ENCODE measurements around the gene HES4. TPM values are rescaled to one million over a fixed set of nuclear protein-coding genes. Genes with fewer than 3 reads are reported as not detected.

HES4 gene
- polyA plus RNA-seq, 1 donor (not counting 4 experiments of a cell fraction or from before 2014, with no cell fraction given): 3.0 TPM

DNA sequence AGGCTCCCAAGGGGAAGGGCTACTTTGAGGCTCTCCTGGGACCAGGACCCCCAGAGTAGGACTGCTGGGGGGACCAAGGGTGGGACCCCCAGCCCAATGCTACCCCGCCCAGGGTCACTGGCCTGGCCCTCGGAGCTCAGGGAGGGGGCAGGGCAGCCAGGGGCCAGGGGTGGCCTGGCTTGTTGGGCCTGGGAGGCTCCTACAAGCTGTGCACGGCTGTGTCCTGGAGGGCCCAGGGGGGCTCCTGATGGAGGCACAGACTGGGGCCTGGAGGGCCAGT lies 2.2 kb downstream of the HES4 start:
- FAIRE-seq: no peak
- Histone ChIP-seq H3K27me3 (ENCODE audit: control insufficient read depth, extremely low read depth, insufficient read depth, low read length) (peaks cover 28% of the 10 kb centered on the region), H3K27ac (ENCODE audit: control insufficient read depth, insufficient read depth, low read length) (no peak overlapping the region), H3K79me2 (ENCODE audit: control insufficient read depth, insufficient read depth, low read length) (no peaks in the 10 kb centered on the region), H3K4me2 (ENCODE audit: control insufficient read depth, extremely low read depth, insufficient read depth, low read depth, low read length) (no peak overlapping the region), H4K20me1 (ENCODE audit: control insufficient read depth, extremely low read depth, insufficient read depth, low read length) (peaks cover 5% of the 10 kb centered on the region), H3K9me1 (ENCODE audit: control insufficient read depth, extremely low read depth, insufficient read depth, low read length) (no peaks in the 10 kb centered on the region), H3K9ac (ENCODE audit: control insufficient read depth, extremely low read depth, insufficient read depth, low read length) (no peak overlapping the region), H3K4me3 (ENCODE audit: control insufficient read depth in 2 of 3, extremely low read depth in 1 of 3, insufficient read depth in 2 of 3, low read depth in 1 of 3, low read length in 3 of 3) (no peak overlapping the region), H3K9me3 (ENCODE audit: control insufficient read depth, low read depth, low read length) (no peaks in the 10 kb centered on the region), H2AFZ (ENCODE audit: control insufficient read depth, low read length) (no peak overlapping the region), H3K36me3 (ENCODE audit: control insufficient read depth in 2 of 2, extremely low read depth in 1 of 2, insufficient read depth in 2 of 2, low read length in 2 of 2) (no peaks in the 10 kb centered on the region), H3K4me1 (ENCODE audit: control insufficient read depth, extremely low read depth, insufficient read depth, low read length) (peaks cover 8% of the 10 kb centered on the region)
- dilution Hi-C loops (cut with MboI; ENCODE audit: extremely low pct_ligation_motif_present, low sequenced_read_pairs): no loop called here
- no peak for DNase-seq (ENCODE audit: low read depth, low spot score)
- no peak for TF ChIP-seq EZH2 (IDR thresholded peaks at IDR 0.05; ENCODE audit: low read length)
- TF ChIP-seq, protein P1, sequence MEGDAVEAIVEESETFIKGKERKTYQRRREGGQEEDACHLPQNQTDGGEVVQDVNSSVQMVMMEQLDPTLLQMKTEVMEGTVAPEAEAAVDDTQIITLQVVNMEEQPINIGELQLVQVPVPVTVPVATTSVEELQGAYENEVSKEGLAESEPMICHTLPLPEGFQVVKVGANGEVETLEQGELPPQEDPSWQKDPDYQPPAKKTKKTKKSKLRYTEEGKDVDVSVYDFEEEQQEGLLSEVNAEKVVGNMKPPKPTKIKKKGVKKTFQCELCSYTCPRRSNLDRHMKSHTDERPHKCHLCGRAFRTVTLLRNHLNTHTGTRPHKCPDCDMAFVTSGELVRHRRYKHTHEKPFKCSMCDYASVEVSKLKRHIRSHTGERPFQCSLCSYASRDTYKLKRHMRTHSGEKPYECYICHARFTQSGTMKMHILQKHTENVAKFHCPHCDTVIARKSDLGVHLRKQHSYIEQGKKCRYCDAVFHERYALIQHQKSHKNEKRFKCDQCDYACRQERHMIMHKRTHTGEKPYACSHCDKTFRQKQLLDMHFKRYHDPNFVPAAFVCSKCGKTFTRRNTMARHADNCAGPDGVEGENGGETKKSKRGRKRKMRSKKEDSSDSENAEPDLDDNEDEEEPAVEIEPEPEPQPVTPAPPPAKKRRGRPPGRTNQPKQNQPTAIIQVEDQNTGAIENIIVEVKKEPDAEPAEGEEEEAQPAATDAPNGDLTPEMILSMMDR (optimal IDR thresholded peaks at IDR 0.05 in 1 of 3, IDR thresholded peaks at IDR 0.05 in 1 of 3, conservative IDR thresholded peaks at IDR 0.05 in 1 of 3; ENCODE audit: extremely low read depth in 1 of 3, insufficient read depth in 2 of 3, low read length in 3 of 3): no peak

DNA sequence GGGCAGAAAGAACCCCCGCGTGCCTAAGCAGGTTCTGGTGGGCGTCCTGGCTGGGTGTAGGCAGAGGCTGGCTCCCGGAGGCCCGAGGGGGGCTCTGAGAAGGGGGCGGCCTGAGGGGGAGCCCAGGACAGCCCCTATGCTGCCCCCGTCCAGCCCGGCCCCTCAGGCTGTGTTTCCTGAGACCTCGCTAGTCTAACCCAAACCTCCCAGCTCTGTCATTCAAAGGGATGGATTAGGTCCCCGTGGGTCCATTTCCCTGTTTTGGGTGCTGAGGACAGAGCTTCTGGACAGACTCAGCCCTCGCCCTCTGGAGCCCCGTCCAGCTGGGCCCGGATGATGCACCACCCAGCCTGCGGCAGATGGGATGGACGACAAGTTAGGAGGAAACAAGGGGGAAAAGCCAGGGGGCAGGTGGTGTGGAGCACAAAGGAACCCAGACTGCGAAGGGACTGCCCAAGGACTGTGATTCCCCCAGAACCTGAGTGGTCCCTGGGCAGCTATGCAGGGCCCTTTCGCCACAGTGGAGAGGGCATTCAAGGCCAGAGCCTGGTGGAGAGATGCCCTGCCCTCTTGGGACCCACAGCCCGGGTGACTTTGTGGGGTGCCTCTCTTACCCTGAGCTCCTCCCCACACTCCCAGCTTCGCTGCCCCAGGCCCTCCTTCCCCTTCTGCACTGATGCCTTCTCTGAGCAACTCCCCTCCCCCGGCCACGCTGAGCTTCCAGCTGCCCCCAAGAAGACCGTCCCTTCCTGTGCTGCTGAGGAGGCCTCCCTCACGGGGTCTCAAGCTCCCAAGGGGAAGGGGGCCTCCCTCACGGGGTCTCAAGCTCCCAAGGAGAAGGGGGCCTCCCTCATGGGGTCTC lies 2.8 kb downstream of the HES4 start:
- H2AFZ ChIP-seq (ENCODE audit: control insufficient read depth, low read length): no peak overlapping the region
- H3K36me3 ChIP-seq (ENCODE audit: control insufficient read depth in 2 of 2, extremely low read depth in 1 of 2, insufficient read depth in 2 of 2, low read length in 2 of 2): no peaks in the 10 kb centered on the region
- peaks cover 5% of the 10 kb centered on the region for H4K20me1 ChIP-seq (ENCODE audit: control insufficient read depth, extremely low read depth, insufficient read depth, low read length)
- no peaks in the 10 kb centered on the region for H3K79me2 ChIP-seq (ENCODE audit: control insufficient read depth, insufficient read depth, low read length)
- H3K4me1 ChIP-seq (ENCODE audit: control insufficient read depth, extremely low read depth, insufficient read depth, low read length): peaks cover 8% of the 10 kb centered on the region
- no peak overlapping the region for H3K27ac ChIP-seq (ENCODE audit: control insufficient read depth, insufficient read depth, low read length)
- no peak for TF ChIP-seq EZH2 (IDR thresholded peaks at IDR 0.05; ENCODE audit: low read length)
- TF ChIP-seq, protein P1 (optimal IDR thresholded peaks at IDR 0.05 in 1 of 3, IDR thresholded peaks at IDR 0.05 in 1 of 3, conservative IDR thresholded peaks at IDR 0.05 in 1 of 3; ENCODE audit: extremely low read depth in 1 of 3, insufficient read depth in 2 of 3, low read length in 3 of 3): no peak
- no peak overlapping the region for H3K4me2 ChIP-seq (ENCODE audit: control insufficient read depth, extremely low read depth, insufficient read depth, low read depth, low read length)
- no peaks in the 10 kb centered on the region for H3K9me1 ChIP-seq (ENCODE audit: control insufficient read depth, extremely low read depth, insufficient read depth, low read length)
- peaks cover 28% of the 10 kb centered on the region for H3K27me3 ChIP-seq (ENCODE audit: control insufficient read depth, extremely low read depth, insufficient read depth, low read length)
- FAIRE-seq (no peak), DNase-seq (ENCODE audit: low read depth, low spot score) (no peak)
- dilution Hi-C loops (cut with MboI; ENCODE audit: extremely low pct_ligation_motif_present, low sequenced_read_pairs): no loop called here
- no peaks in the 10 kb centered on the region for H3K9me3 ChIP-seq (ENCODE audit: control insufficient read depth, low read depth, low read length)
- H3K9ac ChIP-seq (ENCODE audit: control insufficient read depth, extremely low read depth, insufficient read depth, low read length): no peak overlapping the region
- H3K4me3 ChIP-seq (ENCODE audit: control insufficient read depth in 2 of 3, extremely low read depth in 1 of 3, insufficient read depth in 2 of 3, low read depth in 1 of 3, low read length in 3 of 3): no peak overlapping the region
